Esophagus muscularis mucosa (tissue), 4 donors: ENCODE measurements around the gene CRYBB1. TPM values are rescaled to one million over a fixed set of nuclear protein-coding genes. Genes with fewer than 3 reads are reported as not detected.

ENCODE experiments used
- DNase-seq: peaks from one replicate; pipeline ENCODE4 v3.0.0-alpha.2; 2017; ENCODE audit errors: extremely low spot score
- H3K27ac ChIP-seq, 4 donors: fragments of 200-600 bp; sonication (generic); replicated peaks in 1 of 4; 1 replicate in 3 of 4; 2 replicates in 1 of 4; pipeline ENCODE4 v1.5.1; 2016 to 2019; ENCODE audit warnings: mild to moderate bottlenecking in 1 of 4
- H3K27me3 ChIP-seq, 4 donors: fragments of 200-600 bp; sonication (generic); one replicate each; pipeline versions ENCODE4 v1.5.1 to v1.6.0; 2016 to 2019
- H3K36me3 ChIP-seq, 4 donors: fragments of 200-600 bp; sonication (generic); one replicate each; pipeline ENCODE4 v1.5.1; 2016 to 2019
- H3K4me1 ChIP-seq, 4 donors: fragments of 200-600 bp; sonication (generic); one replicate each; pipeline ENCODE4 v1.5.1; 2016 to 2019
- H3K4me3 ChIP-seq, 4 donors: fragments of 200-600 bp; sonication (generic); 1 replicate in 2 of 4; 2 replicates in 2 of 4; pipeline ENCODE4 v1.5.1; 2016 to 2019; ENCODE audit warnings: mild to moderate bottlenecking in 4 of 4, moderate library complexity in 1 of 4
- H3K9me3 ChIP-seq, 4 donors: fragments of 200-600 bp; sonication (generic); 1 replicate in 3 of 4; 2 replicates in 1 of 4; pipeline ENCODE4 v1.5.1; 2016 to 2019
- EP300 ChIP-seq: sonication (generic); formaldehyde crosslinking; IDR thresholded peaks from one replicate; pipeline ENCODE4 v1.6.1; 2017; ENCODE audit warnings: antibody characterized with exemption
- POLR2A ChIP-seq: fragments of 450-650 bp; IDR thresholded peaks from one replicate; pipeline ENCODE4 v1.6.1; 2017; ENCODE audit warnings: antibody characterized with exemption, moderate library complexity, mild to moderate bottlenecking, low read depth
- POLR2AphosphoS5 ChIP-seq, 2 donors: sonication (generic); formaldehyde crosslinking; IDR thresholded peaks; one replicate each; pipeline ENCODE4 v1.6.1; 2017; ENCODE audit warnings: antibody characterized with exemption in 2 of 2
- WGBS: methylation state at CpG from one replicate; pipeline ENCODE4 v1.1.5; 2018; 5-methylcytosine and 5-hydroxymethylcytosine counted together
- intact Hi-C: fragments of 100-400 bp; cut with DNase I; formaldehyde crosslinking; loops from one replicate; pipeline ENCODE4 v1.15.1; 2023
- total RNA-seq, 4 donors: library from RNA; depleted of rRNA; stranded (reverse); fragments of >200 nt; gene quantifications; one replicate each; pipeline versions ENCODE4 v1.1.0 to v1.2.1, GENCODE V29; 2016
- TF ChIP-seq, protein P1 (sequence below), 3 experiments: fragments of 200-600 bp in 2 of 3; fragments of 450-650 bp in 1 of 3; sonication (generic) in 2 of 3; IDR thresholded peaks; one replicate each; pipeline ENCODE4 v1.5.1; 2017 to 2019; ENCODE audit warnings: antibody characterized with exemption in 3 of 3, mild to moderate bottlenecking in 2 of 3, moderate library complexity in 1 of 3

CRYBB1 gene
- total RNA-seq, 4 donors from 2014 or later, result 0.33 to 0.86 (median 0.83) TPM; not detected in 1

DNA sequence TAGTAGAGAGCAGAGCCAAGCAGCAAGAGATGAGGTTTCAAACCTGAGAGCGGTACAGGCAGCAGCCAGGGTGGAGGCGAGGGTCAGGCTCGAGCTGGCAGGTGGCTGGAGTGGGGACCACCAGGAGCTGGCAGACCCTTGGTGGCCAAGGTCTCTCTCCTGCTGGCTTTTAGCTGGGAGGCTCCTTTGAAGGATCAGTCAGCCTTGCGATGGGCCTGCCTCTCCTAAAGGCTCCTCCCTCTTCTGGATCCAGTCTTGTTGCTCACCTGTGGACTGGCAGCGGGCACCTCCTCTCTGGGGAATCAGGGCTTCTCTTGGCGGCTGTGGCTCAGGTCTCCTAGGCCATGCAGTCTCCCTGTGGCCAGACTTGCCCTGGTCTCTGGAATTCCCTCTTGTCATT, 52.6 kb downstream of the CRYBB1 start:
- DNase-seq, result no peak
- Histone ChIP-seq H3K36me3 (peaks cover 0 to 8% (median 5%) of the 10 kb centered on the region in 4 donors), H3K27ac (no peak overlapping the region), H3K27me3 (no peaks in the 10 kb centered on the region), H3K4me1 (peaks cover 0 to 25% (median 2%) of the 10 kb centered on the region in 4 donors), H3K9me3 (no peaks in the 10 kb centered on the region), H3K4me3 (no peak overlapping the region)
- TF ChIP-seq POLR2AphosphoS5 (IDR thresholded peaks at IDR 0.05) (no peak), POLR2A (no peak), EP300 (no peak)
- TF ChIP-seq, protein P1, sequence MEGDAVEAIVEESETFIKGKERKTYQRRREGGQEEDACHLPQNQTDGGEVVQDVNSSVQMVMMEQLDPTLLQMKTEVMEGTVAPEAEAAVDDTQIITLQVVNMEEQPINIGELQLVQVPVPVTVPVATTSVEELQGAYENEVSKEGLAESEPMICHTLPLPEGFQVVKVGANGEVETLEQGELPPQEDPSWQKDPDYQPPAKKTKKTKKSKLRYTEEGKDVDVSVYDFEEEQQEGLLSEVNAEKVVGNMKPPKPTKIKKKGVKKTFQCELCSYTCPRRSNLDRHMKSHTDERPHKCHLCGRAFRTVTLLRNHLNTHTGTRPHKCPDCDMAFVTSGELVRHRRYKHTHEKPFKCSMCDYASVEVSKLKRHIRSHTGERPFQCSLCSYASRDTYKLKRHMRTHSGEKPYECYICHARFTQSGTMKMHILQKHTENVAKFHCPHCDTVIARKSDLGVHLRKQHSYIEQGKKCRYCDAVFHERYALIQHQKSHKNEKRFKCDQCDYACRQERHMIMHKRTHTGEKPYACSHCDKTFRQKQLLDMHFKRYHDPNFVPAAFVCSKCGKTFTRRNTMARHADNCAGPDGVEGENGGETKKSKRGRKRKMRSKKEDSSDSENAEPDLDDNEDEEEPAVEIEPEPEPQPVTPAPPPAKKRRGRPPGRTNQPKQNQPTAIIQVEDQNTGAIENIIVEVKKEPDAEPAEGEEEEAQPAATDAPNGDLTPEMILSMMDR (IDR thresholded peaks at IDR 0.05), result no peak
- intact Hi-C loops, result no loop called here
- WGBS, result 97% methylated on average over 5 of the region's 6 CpGs

DNA sequence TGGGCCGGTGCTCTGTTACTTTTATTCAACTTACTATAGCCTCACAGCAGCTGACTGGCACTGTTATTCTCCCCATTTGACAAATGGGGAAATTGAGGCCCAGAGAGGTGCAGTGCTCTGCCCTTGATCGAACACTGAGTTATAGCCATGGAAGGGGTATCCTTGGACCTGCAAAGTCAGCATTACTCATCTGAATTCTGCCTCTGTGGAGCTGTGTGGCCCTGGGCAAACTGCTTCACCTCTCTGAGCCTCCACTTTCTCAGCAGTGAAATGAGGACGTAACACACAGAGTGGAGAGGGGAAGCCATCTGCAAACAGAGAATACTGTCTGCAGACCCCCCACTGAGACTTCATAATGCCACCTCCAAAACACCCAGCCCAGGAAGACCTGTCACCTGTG, 53.2 kb downstream of the CRYBB1 start:
- H3K27me3 ChIP-seq, result no peaks in the 10 kb centered on the region
- 88% methylated on average over 3 of the region's 3 CpGs for WGBS
- no peak overlapping the region for H3K4me3 ChIP-seq
- H3K4me1 ChIP-seq, result peaks cover 0 to 23% (median 2%) of the 10 kb centered on the region in 4 donors
- no peak for DNase-seq
- TF ChIP-seq, protein P1 (IDR thresholded peaks at IDR 0.05), result no peak
- no peak for TF ChIP-seq POLR2A
- TF ChIP-seq POLR2AphosphoS5 (IDR thresholded peaks at IDR 0.05), result no peak
- no peak overlapping the region for H3K27ac ChIP-seq
- peaks cover 0 to 8% (median 5%) of the 10 kb centered on the region in 4 donors for H3K36me3 ChIP-seq
- intact Hi-C loops, result no loop called here
- H3K9me3 ChIP-seq, result no peaks in the 10 kb centered on the region

DNA sequence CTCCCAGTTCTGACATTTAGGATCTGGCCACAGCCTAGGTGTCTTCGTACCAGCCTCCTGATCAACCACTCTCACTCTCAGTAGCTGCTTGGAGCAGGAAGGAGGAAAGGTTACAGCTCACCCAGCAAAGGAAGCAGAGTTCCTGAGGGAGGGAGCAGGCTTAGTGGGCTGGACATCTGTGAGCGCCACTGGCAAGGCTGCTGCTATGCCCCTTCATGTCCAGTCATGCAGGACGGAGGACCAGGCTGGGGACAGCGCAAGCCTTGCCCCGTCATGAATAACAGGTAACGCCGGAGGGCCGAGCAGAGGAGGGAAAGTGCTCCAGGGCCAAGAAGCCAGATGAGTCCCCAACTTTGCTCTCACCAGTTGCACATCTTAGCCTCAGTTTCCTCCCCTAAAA, 53.6 kb downstream of the CRYBB1 start:
- Histone ChIP-seq H3K4me3 (no peak overlapping the region), H3K27ac (no peak overlapping the region), H3K36me3 (peaks cover 0 to 8% (median 5%) of the 10 kb centered on the region in 4 donors), H3K4me1 (peaks cover 0 to 23% (median 2%) of the 10 kb centered on the region in 4 donors), H3K9me3 (no peaks in the 10 kb centered on the region), H3K27me3 (no peaks in the 10 kb centered on the region)
- TF ChIP-seq POLR2A, result no peak
- TF ChIP-seq, protein P1 (IDR thresholded peaks at IDR 0.05), result no peak
- no peak for TF ChIP-seq EP300
- no peak for TF ChIP-seq POLR2AphosphoS5 (IDR thresholded peaks at IDR 0.05)
- WGBS, result 99% methylated on average over 8 of the region's 8 CpGs
- no peak for DNase-seq
- intact Hi-C loops, result no loop called here

DNA sequence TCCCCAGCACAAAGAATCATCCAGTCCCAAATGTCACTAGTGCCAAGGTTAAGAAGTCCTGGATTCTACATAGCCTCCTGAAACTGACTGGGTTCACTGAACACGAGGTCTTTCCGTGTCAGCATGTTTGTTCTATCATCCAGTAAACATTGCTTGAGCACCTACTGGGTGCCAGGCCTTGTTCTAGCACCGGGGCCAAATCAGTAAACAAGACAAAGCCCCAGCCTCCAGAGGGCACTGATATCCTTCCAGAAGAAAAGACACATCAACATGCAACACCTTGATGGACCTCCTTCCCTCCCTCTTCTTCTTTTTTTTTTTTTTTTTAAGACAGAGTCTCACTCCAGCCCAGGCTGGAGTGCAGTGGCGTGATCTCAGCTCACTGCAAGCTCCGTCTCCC, 54.8 kb downstream of the CRYBB1 start:
- no peak for TF ChIP-seq POLR2AphosphoS5 (IDR thresholded peaks at IDR 0.05)
- TF ChIP-seq, protein P1 (IDR thresholded peaks at IDR 0.05), result no peak
- TF ChIP-seq POLR2A, result no peak
- TF ChIP-seq EP300, result no peak
- no peaks in the 10 kb centered on the region for H3K27me3 ChIP-seq
- no peaks in the 10 kb centered on the region for H3K9me3 ChIP-seq
- DNase-seq, result no peak
- no peak overlapping the region for H3K27ac ChIP-seq
- intact Hi-C loops, result no loop called here
- 84% methylated on average over 5 of the region's 5 CpGs for WGBS
- H3K36me3 ChIP-seq, result peaks cover 0 to 8% (median 5%) of the 10 kb centered on the region in 4 donors
- H3K4me3 ChIP-seq, result no peak overlapping the region
- H3K4me1 ChIP-seq, result peaks cover 0 to 17% (median 2%) of the 10 kb centered on the region in 4 donors

DNA sequence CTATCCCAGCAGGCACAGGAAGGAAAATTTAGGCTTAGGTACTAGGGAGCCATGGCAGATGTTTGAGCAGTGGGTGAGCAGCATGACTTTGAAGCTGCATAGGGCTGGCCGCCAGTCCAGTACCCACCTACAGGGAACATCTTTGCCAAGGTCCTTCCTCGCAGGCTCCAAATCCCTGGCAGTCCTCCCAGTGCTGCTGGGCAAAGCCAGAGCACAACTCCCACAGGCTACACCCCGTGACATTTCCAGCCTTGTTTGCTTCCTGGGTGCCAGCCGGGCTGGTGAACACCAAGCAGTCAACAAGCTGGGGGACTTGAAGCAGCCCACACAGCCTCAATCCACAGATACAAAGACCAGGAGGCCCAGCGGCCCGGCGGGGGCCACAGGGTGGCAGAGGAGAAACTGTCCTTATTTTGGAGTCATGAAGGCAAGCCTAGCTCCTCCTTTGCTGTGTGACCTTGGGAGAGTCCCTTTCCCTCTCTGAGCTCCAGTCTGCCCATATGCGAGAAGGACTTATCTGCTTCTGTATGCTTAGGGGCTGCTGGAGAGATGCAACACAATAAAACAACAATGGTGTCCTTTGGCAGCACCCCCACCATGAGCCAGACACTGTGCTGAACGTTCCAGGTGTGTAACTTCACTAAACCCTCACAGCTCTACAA, 55.9 kb downstream of the CRYBB1 start:
- Histone ChIP-seq H3K9me3 (no peaks in the 10 kb centered on the region), H3K27ac (no peak overlapping the region), H3K36me3 (peaks cover 0 to 8% (median 5%) of the 10 kb centered on the region in 4 donors), H3K4me1 (peaks cover 0 to 11% (median 2%) of the 10 kb centered on the region in 4 donors), H3K4me3 (no peak overlapping the region), H3K27me3 (no peaks in the 10 kb centered on the region)
- no peak for TF ChIP-seq POLR2AphosphoS5 (IDR thresholded peaks at IDR 0.05)
- no peak for TF ChIP-seq EP300
- TF ChIP-seq, protein P1 (IDR thresholded peaks at IDR 0.05), result no peak
- no peak for TF ChIP-seq POLR2A
- intact Hi-C loops, result no loop called here
- WGBS, result 96% methylated on average over 2 of the region's 9 CpGs
- DNase-seq, result no peak
